ENCODE measurements around the gene PPP1R27.

DNA sequence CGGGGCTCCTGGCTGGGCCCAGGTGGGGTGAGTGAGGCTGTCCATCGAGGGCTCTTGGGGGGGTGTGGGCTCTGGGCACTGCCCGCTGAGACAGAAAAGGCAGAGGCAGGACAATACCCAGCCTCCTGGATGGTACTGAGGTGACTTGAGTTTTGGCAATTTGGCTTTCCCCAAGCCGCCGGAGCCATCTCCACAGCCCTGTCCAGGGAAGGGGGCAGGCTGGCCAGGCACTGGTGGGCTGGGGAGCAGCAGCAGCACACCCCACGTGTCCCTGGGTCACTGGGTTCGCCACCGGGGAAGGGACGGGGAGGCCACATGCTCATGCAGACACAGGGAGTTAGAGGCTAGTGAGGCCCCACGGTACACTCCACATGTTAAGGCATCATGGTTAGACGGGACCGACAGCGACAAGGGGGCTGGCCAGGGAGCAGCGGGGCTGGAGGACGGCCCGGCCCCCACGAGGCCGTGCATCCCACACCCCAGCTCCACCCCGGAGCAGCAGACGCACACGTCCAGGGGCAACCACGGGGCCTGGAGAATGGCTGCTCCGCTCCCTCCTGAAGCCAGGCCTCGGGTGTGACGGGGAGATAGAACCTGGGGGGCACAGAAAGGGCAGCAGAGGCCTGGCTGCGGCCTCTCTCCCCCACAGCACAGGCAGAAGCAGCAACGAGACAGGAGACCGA lies 33.3 kb upstream of the PPP1R27 start:
- TF ChIP-seq, protein P1, sequence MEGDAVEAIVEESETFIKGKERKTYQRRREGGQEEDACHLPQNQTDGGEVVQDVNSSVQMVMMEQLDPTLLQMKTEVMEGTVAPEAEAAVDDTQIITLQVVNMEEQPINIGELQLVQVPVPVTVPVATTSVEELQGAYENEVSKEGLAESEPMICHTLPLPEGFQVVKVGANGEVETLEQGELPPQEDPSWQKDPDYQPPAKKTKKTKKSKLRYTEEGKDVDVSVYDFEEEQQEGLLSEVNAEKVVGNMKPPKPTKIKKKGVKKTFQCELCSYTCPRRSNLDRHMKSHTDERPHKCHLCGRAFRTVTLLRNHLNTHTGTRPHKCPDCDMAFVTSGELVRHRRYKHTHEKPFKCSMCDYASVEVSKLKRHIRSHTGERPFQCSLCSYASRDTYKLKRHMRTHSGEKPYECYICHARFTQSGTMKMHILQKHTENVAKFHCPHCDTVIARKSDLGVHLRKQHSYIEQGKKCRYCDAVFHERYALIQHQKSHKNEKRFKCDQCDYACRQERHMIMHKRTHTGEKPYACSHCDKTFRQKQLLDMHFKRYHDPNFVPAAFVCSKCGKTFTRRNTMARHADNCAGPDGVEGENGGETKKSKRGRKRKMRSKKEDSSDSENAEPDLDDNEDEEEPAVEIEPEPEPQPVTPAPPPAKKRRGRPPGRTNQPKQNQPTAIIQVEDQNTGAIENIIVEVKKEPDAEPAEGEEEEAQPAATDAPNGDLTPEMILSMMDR (IDR thresholded peaks at IDR 0.05) = no peak
- TF ChIP-seq POLR2A (IDR thresholded peaks at IDR 0.05) = no peak
